Gastroesophageal sphincter (tissue), 3 donors: Measurements from ENCODE around the gene HIGD1A.

Experiments used
- POLR2A ChIP-seq, 2 donors: fragments of 450-650 bp; IDR thresholded peaks; one replicate each; pipeline ENCODE4 v1.6.1; 2017; ENCODE audit warnings: antibody characterized with exemption in 2 of 2, mild to moderate bottlenecking in 2 of 2, moderate library complexity in 1 of 2
- POLR2AphosphoS5 ChIP-seq: sonication (generic); formaldehyde crosslinking; IDR thresholded peaks from one replicate; pipeline ENCODE4 v1.6.1; 2017; ENCODE audit warnings: antibody characterized with exemption
- TF ChIP-seq, protein P1 (sequence below), 4 experiments: fragments of 200-600 bp in 2 of 4; fragments of 450-650 bp in 2 of 4; sonication (generic) in 1 of 4; IDR thresholded peaks; one replicate each; pipeline ENCODE4 v1.5.1; 2017 to 2019; ENCODE audit warnings: antibody characterized with exemption in 4 of 4, mild to moderate bottlenecking in 2 of 4, moderate library complexity in 2 of 4

DNA sequence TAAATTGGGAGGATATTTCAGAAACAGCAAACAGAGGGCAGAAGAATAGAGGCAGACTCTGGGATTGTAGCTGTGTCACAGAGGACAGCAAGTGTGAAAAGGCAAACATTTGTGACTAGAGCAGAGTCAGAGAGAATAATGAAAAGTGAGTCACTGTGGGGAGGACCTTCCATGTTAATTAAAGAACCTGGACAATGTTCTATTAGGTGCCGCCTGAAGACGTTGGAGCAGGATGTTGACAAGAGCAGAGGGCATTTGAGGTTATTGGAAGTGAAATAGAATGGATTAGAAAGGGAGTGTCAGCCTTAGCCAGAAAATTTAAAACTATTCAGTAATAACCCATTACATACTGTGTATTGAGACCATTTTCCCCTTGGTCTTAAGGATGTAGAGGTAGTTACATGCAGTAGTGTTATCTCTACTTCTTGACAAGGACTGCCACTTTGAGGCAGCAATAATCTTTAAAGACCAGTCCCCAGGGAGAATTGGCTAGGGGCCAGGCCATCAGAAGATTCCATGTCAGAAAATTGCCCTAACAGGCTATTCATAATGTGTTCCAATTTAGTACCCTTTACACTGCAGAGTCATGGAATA lies 10.7 kb upstream of the HIGD1A start:
- TF ChIP-seq POLR2AphosphoS5 (peak; percentile 71), POLR2A (IDR thresholded peaks at IDR 0.05) (no peak)
- TF ChIP-seq, protein P1, sequence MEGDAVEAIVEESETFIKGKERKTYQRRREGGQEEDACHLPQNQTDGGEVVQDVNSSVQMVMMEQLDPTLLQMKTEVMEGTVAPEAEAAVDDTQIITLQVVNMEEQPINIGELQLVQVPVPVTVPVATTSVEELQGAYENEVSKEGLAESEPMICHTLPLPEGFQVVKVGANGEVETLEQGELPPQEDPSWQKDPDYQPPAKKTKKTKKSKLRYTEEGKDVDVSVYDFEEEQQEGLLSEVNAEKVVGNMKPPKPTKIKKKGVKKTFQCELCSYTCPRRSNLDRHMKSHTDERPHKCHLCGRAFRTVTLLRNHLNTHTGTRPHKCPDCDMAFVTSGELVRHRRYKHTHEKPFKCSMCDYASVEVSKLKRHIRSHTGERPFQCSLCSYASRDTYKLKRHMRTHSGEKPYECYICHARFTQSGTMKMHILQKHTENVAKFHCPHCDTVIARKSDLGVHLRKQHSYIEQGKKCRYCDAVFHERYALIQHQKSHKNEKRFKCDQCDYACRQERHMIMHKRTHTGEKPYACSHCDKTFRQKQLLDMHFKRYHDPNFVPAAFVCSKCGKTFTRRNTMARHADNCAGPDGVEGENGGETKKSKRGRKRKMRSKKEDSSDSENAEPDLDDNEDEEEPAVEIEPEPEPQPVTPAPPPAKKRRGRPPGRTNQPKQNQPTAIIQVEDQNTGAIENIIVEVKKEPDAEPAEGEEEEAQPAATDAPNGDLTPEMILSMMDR (IDR thresholded peaks at IDR 0.05), result no peak
